HCT116 (cell line): Measurements from ENCODE around the gene INSIG2. TPM values are rescaled to one million over a fixed set of nuclear protein-coding genes. Genes with fewer than 3 reads are reported as not detected.

Experiments used
- ATAC-seq: fragments of 200-7000 bp; cut with Tn5 transposase; 2 replicates; pipeline ENCODE4 v1.9.1; 2020; ENCODE audit warnings: mild to moderate bottlenecking, moderate library complexity
- BruUV-seq: library from RNA; stranded (reverse); fragments of 400-500 nt; replicated peaks from 2 replicates; lab custom pipeline; 2021; lab: Mats Ljungman, UMichigan
- CTCF ChIA-PET: fragments of 300-600 bp; sonication (Branson Sonifier 250); formaldehyde crosslinking; loops from one replicate; lab custom pipeline; 2021; ENCODE audit warnings: antibody characterized with exemption; lab: Charles Lee
- POLR2A ChIA-PET: fragments of 300-600, 350-600 bp; sonication (Branson Sonifier 250); formaldehyde crosslinking; loops from one replicate; lab custom pipeline; 2021; ENCODE audit warnings: antibody characterized with exemption; lab: Charles Lee
- RAD21 ChIA-PET, 2 experiments: fragments of 300-600 bp; sonication (Branson Sonifier 250); formaldehyde crosslinking; loops; one replicate each; lab custom pipeline; 2023; ENCODE audit warnings: low total read pairs in 2 of 2; ENCODE audit not compliant: uncharacterized antibody in 2 of 2, unreplicated experiment in 2 of 2, low non-redundant PET in 1 of 2; lab: Charles Lee
- DNase-seq: peaks from one replicate; pipeline ENCODE4 v3.0.0-alpha.2; 2010; ENCODE audit warnings: low read depth, low spot score
- H2AFZ ChIP-seq: fragments of 200-600 bp; shearing (Covaris generic), sonication (generic); 2 replicates; pipeline ENCODE4 v1.6.1; 2017; ENCODE audit warnings: low read depth, mixed run types, mixed read lengths, antibody characterized with exemption, low read length; ENCODE audit not compliant: poor library complexity, severe bottlenecking
- H3K27ac ChIP-seq: 2 replicates; pipeline ENCODE4 v1.5.1; 2012; ENCODE audit warnings: low read depth, low read length
- H3K27me3 ChIP-seq: fragments of 200-600 bp; sonication (generic); 2 replicates; pipeline ENCODE4 v1.6.1; 2016; ENCODE audit warnings: mixed run types, low read length, mixed read lengths; ENCODE audit not compliant: insufficient read depth
- H3K36me3 ChIP-seq, 2 experiments: fragments of 200-500 bp in 1 of 2; fragments of 200-600 bp in 1 of 2; sonication (Bioruptor generic) in 1 of 2; sonication (generic) in 1 of 2; 2 replicates each; pipeline versions ENCODE4 v1.5.1 to v1.6.1; 2014 to 2016; ENCODE audit warnings: low read length in 2 of 2, inconsistent platforms in 1 of 2, mixed read lengths in 1 of 2, mixed run types in 1 of 2; ENCODE audit not compliant: insufficient read depth in 2 of 2, control insufficient read depth in 1 of 2
- H3K4me1 ChIP-seq, 2 experiments: fragments of 200-600 bp in 1 of 2; sonication (generic) in 1 of 2; 2 replicates each; pipeline versions ENCODE4 v1.5.1 to v1.6.1; 2012 to 2017; ENCODE audit warnings: low read length in 2 of 2, inconsistent platforms in 1 of 2, mild to moderate bottlenecking in 1 of 2, mixed read lengths in 1 of 2, mixed run types in 1 of 2, moderate library complexity in 1 of 2; ENCODE audit not compliant: insufficient read depth in 2 of 2, control insufficient read depth in 1 of 2
- H3K4me2 ChIP-seq: fragments of 200-600 bp; sonication (generic); 2 replicates; pipeline ENCODE4 v1.6.1; 2017; ENCODE audit warnings: mixed run types, low read length, mixed read lengths
- H3K4me3 ChIP-seq, 2 experiments: fragments of 200-600 bp in 1 of 2; sonication (generic) in 1 of 2; replicated peaks in 1 of 2; 2 replicates each; pipeline ENCODE4 v1.5.1; 2011 to 2016; ENCODE audit warnings: low read length in 2 of 2, control low read depth in 1 of 2, low read depth in 1 of 2, mild to moderate bottlenecking in 1 of 2, mixed read lengths in 1 of 2, mixed run types in 1 of 2
- H3K79me2 ChIP-seq: fragments of 200-600 bp; sonication (generic); 2 replicates; pipeline ENCODE4 v1.6.1; 2017; ENCODE audit warnings: mild to moderate bottlenecking, mixed run types, low read length, moderate library complexity, mixed read lengths; ENCODE audit not compliant: insufficient read depth
- H3K9ac ChIP-seq: fragments of 200-600 bp; sonication (generic); 2 replicates; pipeline ENCODE4 v1.6.1; 2016; ENCODE audit warnings: low read length, mixed read lengths
- H3K9me2 ChIP-seq: fragments of 200-600 bp; sonication (generic), shearing (Covaris generic); 2 replicates; pipeline ENCODE4 v1.6.1; 2017; ENCODE audit warnings: mixed run types, mild to moderate bottlenecking, moderate library complexity; ENCODE audit not compliant: insufficient read depth
- H3K9me3 ChIP-seq, 2 experiments: fragments of 200-500 bp in 1 of 2; fragments of 200-600 bp in 1 of 2; sonication (Bioruptor generic) in 1 of 2; sonication (generic) in 1 of 2; 2 replicates each; pipeline ENCODE4 v1.6.1; 2014 to 2017; ENCODE audit warnings: low read length in 2 of 2, mixed read lengths in 2 of 2, inconsistent platforms in 1 of 2, low read depth in 1 of 2, mild to moderate bottlenecking in 1 of 2, mixed run types in 1 of 2, moderate library complexity in 1 of 2; ENCODE audit not compliant: control insufficient read depth in 1 of 2, insufficient read depth in 1 of 2
- H4K20me1 ChIP-seq: fragments of 200-600 bp; sonication (generic), shearing (Covaris generic); 2 replicates; pipeline ENCODE4 v1.6.1; 2017; ENCODE audit warnings: mixed run types, mild to moderate bottlenecking, moderate library complexity; ENCODE audit not compliant: insufficient read depth
- ATF3 ChIP-seq: IDR thresholded peaks from 2 replicates; pipeline ENCODE4 v1.6.1; 2012
- CEBPB ChIP-seq: IDR thresholded peaks from 2 replicates; pipeline ENCODE4 v1.6.1; 2012; ENCODE audit warnings: low read depth
- CTCF ChIP-seq, 3 experiments: fragments of 200-600 bp in 1 of 3; sonication (generic) in 1 of 3; IDR thresholded peaks in 2 of 3; conservative IDR thresholded peaks in 1 of 3; 2 replicates each; pipeline ENCODE4 v1.5.1; 2012 to 2017; ENCODE audit warnings: low read depth in 2 of 3, low read length in 2 of 3, antibody characterized with exemption in 1 of 3, borderline replicate concordance in 1 of 3, control low read depth in 1 of 3, mild to moderate bottlenecking in 1 of 3, mixed read lengths in 1 of 3, mixed run types in 1 of 3, moderate library complexity in 1 of 3; ENCODE audit not compliant: insufficient read depth in 1 of 3
- ELF1 ChIP-seq: IDR thresholded peaks from 2 replicates; pipeline ENCODE4 v1.6.1; 2012; ENCODE audit warnings: low read depth, borderline replicate concordance
- FOSL1 ChIP-seq: IDR thresholded peaks from 2 replicates; pipeline ENCODE4 v1.6.1; 2012; ENCODE audit warnings: low read depth
- POLR2A ChIP-seq: IDR thresholded peaks from 2 replicates; pipeline ENCODE4 v1.7.0; 2011; ENCODE audit warnings: borderline replicate concordance; ENCODE audit not compliant: insufficient read depth, insufficient read length; ENCODE audit errors: extremely low read depth
- POLR2AphosphoS5 ChIP-seq: IDR thresholded peaks from 2 replicates; pipeline ENCODE4 v1.6.1; 2011; ENCODE audit warnings: mild to moderate bottlenecking, low read depth, low read length, moderate library complexity
- RAD21 ChIP-seq: IDR thresholded peaks from 2 replicates; pipeline ENCODE4 v1.6.1; 2012; ENCODE audit warnings: low read depth, mild to moderate bottlenecking
- REST ChIP-seq: IDR thresholded peaks from 2 replicates; pipeline ENCODE4 v1.6.1; 2012; ENCODE audit warnings: low read depth
- SP1 ChIP-seq: IDR thresholded peaks from 2 replicates; pipeline ENCODE4 v1.6.1; 2012; ENCODE audit warnings: low read depth
- YY1 ChIP-seq: IDR thresholded peaks from 2 replicates; pipeline ENCODE4 v1.6.1; 2011; ENCODE audit warnings: low read length, low read depth, moderate library complexity, mild to moderate bottlenecking; ENCODE audit not compliant: insufficient replicate concordance; ENCODE audit errors: extremely low read depth
- ZNF274 ChIP-seq: fragments of 200-500 bp; sonication (Bioruptor generic); IDR thresholded peaks from 2 replicates; pipeline ENCODE4 v1.6.1; 2014; ENCODE audit warnings: mild to moderate bottlenecking, low read depth, low read length, inconsistent platforms
- intact Hi-C: fragments of 100-400 bp; cut with micrococcal nuclease; formaldehyde crosslinking; loops from 2 replicates; pipeline ENCODE4 v1.10.0; 2022
- total RNA-seq: library from RNA; stranded (reverse); gene quantifications from one replicate; pipeline ENCODE4 v1.2.1, GENCODE V29; 2021; ENCODE audit not compliant: unreplicated experiment

The INSIG2 gene
- total RNA-seq, 1 experiment from 2014 or later = 21.8 TPM

- no peak for TF ChIP-seq REST
- TF ChIP-seq POLR2AphosphoS5 = no peak
- TF ChIP-seq CEBPB = no peak
- no peak for TF ChIP-seq ELF1
- TF ChIP-seq YY1 = no peak
These were observed 44.1 kb upstream of the INSIG2 start (continued) for GRCh38 chr2:118044103-118044716.

- peaks cover 0 to 21% of the 10 kb centered on the region in 2 experiments; a peak in 2 of 4 replicates for H3K4me1 ChIP-seq
- no peaks in the 10 kb centered on the region for H3K27me3 ChIP-seq
- intact Hi-C loops = loop anchor here (5.0 to 10.0 kb wide), 3 partner anchors 177 to 610 kb away; no protein-coding TSS in a partner anchor
- ChIA-PET CTCF (no interaction called here), POLR2A (no interaction called here), RAD21 (no interaction called here)
- no peak overlapping the region for H3K9ac ChIP-seq
- no peak overlapping the region for H2AFZ ChIP-seq
- no peaks in the 10 kb centered on the region for H3K9me2 ChIP-seq
- no peak overlapping the region for H3K4me2 ChIP-seq
- no peaks in the 10 kb centered on the region for H4K20me1 ChIP-seq
- no peaks in the 10 kb centered on the region for H3K36me3 ChIP-seq
- no peak overlapping the region for H3K27ac ChIP-seq
- no peaks in the 10 kb centered on the region for H3K9me3 ChIP-seq
- BruUV-seq = no TSS peak
- no peaks in the 10 kb centered on the region for H3K79me2 ChIP-seq
- no peak for TF ChIP-seq ATF3
- no peak for TF ChIP-seq RAD21
- TF ChIP-seq CEBPB = no peak
- TF ChIP-seq YY1 = no peak
- TF ChIP-seq ZNF274 = no peak
- no peak for TF ChIP-seq FOSL1
- no peak for TF ChIP-seq POLR2A
- no peak for TF ChIP-seq ELF1
- TF ChIP-seq POLR2AphosphoS5 = no peak
- no peak for TF ChIP-seq SP1
- no peak for TF ChIP-seq REST
- no peak for TF ChIP-seq CTCF (IDR thresholded peaks at IDR 0.05 in 2 of 3, conservative IDR thresholded peaks at IDR 0.05 in 1 of 3; ENCODE audit: borderline replicate concordance in 1 of 3, insufficient read depth in 1 of 3, low read depth in 2 of 3, low read length in 2 of 3)
- DNase-seq (no peak), ATAC-seq (no peak)
- no peak overlapping the region for H3K4me3 ChIP-seq
These were observed 43.4 kb upstream of the INSIG2 start for GRCh38 chr2:118044854-118045253.
